Neural progenitor cell (in vitro differentiated cells): ENCODE data around the gene C8B. TPM values are rescaled to one million over a fixed set of nuclear protein-coding genes. Genes with fewer than 3 reads are reported as not detected.

Experiments used
- DNase-seq: peaks from one replicate; pipeline ENCODE4 v3.0.0-alpha.2; 2016; ENCODE audit warnings: low spot score
- H2AFZ ChIP-seq: fragments of 200-600 bp; sonication (generic); replicated peaks from 2 replicates; pipeline ENCODE4 v1.6.1; 2016; ENCODE audit warnings: antibody characterized with exemption
- H3F3A ChIP-seq: fragments of 200-600 bp; sonication (generic); 2 replicates; pipeline ENCODE4 v1.6.1; 2016; ENCODE audit warnings: antibody characterized with exemption, low read depth
- H3K27ac ChIP-seq: fragments of 200-600 bp; sonication (generic); 2 replicates; pipeline ENCODE4 v1.5.1; 2016; ENCODE audit warnings: mild to moderate bottlenecking
- H3K27me3 ChIP-seq: fragments of 200-600 bp; sonication (generic); 2 replicates; pipeline ENCODE4 v1.6.1; 2016; ENCODE audit warnings: mild to moderate bottlenecking, moderate library complexity
- H3K36me3 ChIP-seq: fragments of 200-600 bp; sonication (generic); 2 replicates; pipeline ENCODE4 v1.5.1; 2016
- H3K4me1 ChIP-seq: fragments of 200-600 bp; sonication (generic); 2 replicates; pipeline ENCODE4 v1.6.1; 2016; ENCODE audit warnings: mixed run types
- H3K4me2 ChIP-seq: fragments of 200-600 bp; sonication (generic); 2 replicates; pipeline ENCODE4 v1.6.1; 2016
- H3K4me3 ChIP-seq: fragments of 200-600 bp; sonication (generic); 2 replicates; pipeline ENCODE4 v1.5.1; 2016
- H3K79me2 ChIP-seq: fragments of 200-600 bp; sonication (generic); 2 replicates; pipeline ENCODE4 v1.6.1; 2016; ENCODE audit warnings: low read depth
- H3K9ac ChIP-seq: fragments of 200-600 bp; sonication (generic); 2 replicates; pipeline ENCODE4 v1.6.1; 2016
- H3K9me3 ChIP-seq: fragments of 200-600 bp; sonication (generic); 2 replicates; pipeline ENCODE4 v1.5.1; 2016; ENCODE audit warnings: low read depth
- H4K20me1 ChIP-seq: fragments of 200-600 bp; sonication (generic); 2 replicates; pipeline ENCODE4 v1.6.1; 2016; ENCODE audit warnings: low read depth
- H3K27ac Mint-ChIP-seq: 3 replicates; pipeline ENCODE4 v1.8.0; 2021; ENCODE audit warnings: mixed read lengths
- H3K27me3 Mint-ChIP-seq: 2 replicates; pipeline ENCODE4 v1.8.0; 2022; ENCODE audit warnings: low read depth, mild to moderate bottlenecking, inconsistent platforms, moderate library complexity, mixed read lengths; ENCODE audit not compliant: insufficient read depth
- H3K36me3 Mint-ChIP-seq: 3 replicates; pipeline ENCODE4 v1.8.0; 2021; ENCODE audit warnings: mixed read lengths
- H3K4me1 Mint-ChIP-seq: 3 replicates; pipeline ENCODE4 v1.8.0; 2021; ENCODE audit warnings: mixed read lengths
- H3K4me3 Mint-ChIP-seq: 3 replicates; pipeline ENCODE4 v1.8.0; 2021; ENCODE audit warnings: mild to moderate bottlenecking, moderate library complexity, mixed read lengths
- H3K9me3 Mint-ChIP-seq: 3 replicates; pipeline ENCODE4 v1.8.0; 2020; ENCODE audit warnings: mixed read lengths
- EZH2phosphoT487 ChIP-seq: fragments of 200-600 bp; sonication (generic); IDR thresholded peaks from 2 replicates; pipeline ENCODE4 v1.6.1; 2017; ENCODE audit warnings: antibody characterized with exemption
- total RNA-seq: library from RNA; depleted of rRNA; stranded (reverse); fragments of >200 nt; gene quantifications from 2 replicates; pipeline ENCODE4 v1.2.3, GENCODE V29; 2015; ENCODE audit warnings: low replicate concordance
- TF ChIP-seq, protein P1 (sequence below): fragments of 200-600 bp; sonication (generic); IDR thresholded peaks from 2 replicates; pipeline ENCODE4 v1.5.1; 2017; ENCODE audit warnings: antibody characterized with exemption, mild to moderate bottlenecking

C8B gene
- total RNA-seq, 1 donor from 2014 or later, result not detected

GRCh38 chr1:56880774-56881173 lies 85.0 kb downstream of the C8B start:
- H3K27ac ChIP-seq, result no peak overlapping the region
- Mint-ChIP-seq H3K36me3 (no peaks in the 10 kb centered on the region), H3K27me3 (peaks cover 6% of the 10 kb centered on the region), H3K4me1 (no peaks in the 10 kb centered on the region), H3K9me3 (no peaks in the 10 kb centered on the region), H3K4me3 (no peak overlapping the region), H3K27ac (no peak overlapping the region)
- no peak for DNase-seq
- H3K9ac ChIP-seq, result no peak overlapping the region
- H3K4me1 ChIP-seq, result no peaks in the 10 kb centered on the region
- H3K4me3 ChIP-seq, result no peak overlapping the region
- no peaks in the 10 kb centered on the region for H3F3A ChIP-seq
- TF ChIP-seq, protein P1, sequence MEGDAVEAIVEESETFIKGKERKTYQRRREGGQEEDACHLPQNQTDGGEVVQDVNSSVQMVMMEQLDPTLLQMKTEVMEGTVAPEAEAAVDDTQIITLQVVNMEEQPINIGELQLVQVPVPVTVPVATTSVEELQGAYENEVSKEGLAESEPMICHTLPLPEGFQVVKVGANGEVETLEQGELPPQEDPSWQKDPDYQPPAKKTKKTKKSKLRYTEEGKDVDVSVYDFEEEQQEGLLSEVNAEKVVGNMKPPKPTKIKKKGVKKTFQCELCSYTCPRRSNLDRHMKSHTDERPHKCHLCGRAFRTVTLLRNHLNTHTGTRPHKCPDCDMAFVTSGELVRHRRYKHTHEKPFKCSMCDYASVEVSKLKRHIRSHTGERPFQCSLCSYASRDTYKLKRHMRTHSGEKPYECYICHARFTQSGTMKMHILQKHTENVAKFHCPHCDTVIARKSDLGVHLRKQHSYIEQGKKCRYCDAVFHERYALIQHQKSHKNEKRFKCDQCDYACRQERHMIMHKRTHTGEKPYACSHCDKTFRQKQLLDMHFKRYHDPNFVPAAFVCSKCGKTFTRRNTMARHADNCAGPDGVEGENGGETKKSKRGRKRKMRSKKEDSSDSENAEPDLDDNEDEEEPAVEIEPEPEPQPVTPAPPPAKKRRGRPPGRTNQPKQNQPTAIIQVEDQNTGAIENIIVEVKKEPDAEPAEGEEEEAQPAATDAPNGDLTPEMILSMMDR, result no peak
- no peak for TF ChIP-seq EZH2phosphoT487
- no peak overlapping the region for H2AFZ ChIP-seq
- H3K27me3 ChIP-seq, result no peaks in the 10 kb centered on the region
- no peaks in the 10 kb centered on the region for H3K9me3 ChIP-seq
- H3K36me3 ChIP-seq, result no peaks in the 10 kb centered on the region
- no peak overlapping the region for H3K4me2 ChIP-seq
- no peaks in the 10 kb centered on the region for H4K20me1 ChIP-seq
- no peaks in the 10 kb centered on the region for H3K79me2 ChIP-seq

Other genes with a start within 250 kb of the C8B start
- 5.0 and 8.9 TPM in 2 replicates for gene FYB2, start 146.6 kb downstream of the C8B start, total RNA-seq
- gene C8A, start 111.2 kb downstream of the C8B start, total RNA-seq, result not detected in 2 replicates